SK-N-SH (cell line): Measurements from ENCODE around the gene IL27RA. TPM values are rescaled to one million over a fixed set of nuclear protein-coding genes. Genes with fewer than 3 reads are reported as not detected.

Experiments
- CTCF ChIA-PET: fragments of 300-600, 350-600 bp; formaldehyde crosslinking; extraction: SDS; loops from one replicate; lab custom pipeline; 2021; lab: Yijun Ruan, JAX
- POLR2A ChIA-PET: fragments of 350-600 bp; sonication (Branson Sonifier 250); formaldehyde crosslinking; extraction: SDS; loops from one replicate; lab custom pipeline; 2020; ENCODE audit warnings: antibody characterized with exemption, inconsistent platforms; lab: Yijun Ruan, JAX
- DNase-seq: peaks from one replicate; pipeline ENCODE4 v3.0.0; 2012
- H2AFZ ChIP-seq: fragments of 200-600 bp; sonication (generic); 2 replicates; pipeline ENCODE4 v1.8.1; 2016; ENCODE audit warnings: antibody characterized with exemption, mild to moderate bottlenecking, low read depth
- H3F3A ChIP-seq: fragments of 200-600 bp; sonication (generic); replicated peaks from 2 replicates; pipeline ENCODE3; 2016; ENCODE audit warnings: antibody characterized with exemption, mild to moderate bottlenecking; ENCODE audit not compliant: insufficient read depth
- H3K27ac ChIP-seq, 2 experiments: fragments of 200-500 bp in 1 of 2; fragments of 200-600 bp in 1 of 2; sonication (Bioruptor generic) in 1 of 2; sonication (generic), shearing (Covaris generic) in 1 of 2; 2 replicates each; pipeline versions ENCODE4 v1.5.1 to v1.6.1; 2014 to 2016; ENCODE audit warnings: low read depth in 2 of 2, inconsistent platforms in 1 of 2, low read length in 1 of 2, mild to moderate bottlenecking in 1 of 2, mixed read lengths in 1 of 2
- H3K27me3 ChIP-seq: fragments of 200-600 bp; sonication (generic), shearing (Covaris generic); 2 replicates; pipeline ENCODE4 v1.6.1; 2016; ENCODE audit warnings: mixed run types; ENCODE audit not compliant: insufficient read depth
- H3K36me3 ChIP-seq, 2 experiments: fragments of 200-500 bp in 1 of 2; fragments of 200-600 bp in 1 of 2; sonication (Bioruptor generic) in 1 of 2; sonication (generic) in 1 of 2; replicated peaks in 1 of 2; 2 replicates each; pipeline versions ENCODE3 to v1.5.1; 2014 to 2016; ENCODE audit warnings: low read length in 1 of 2, mild to moderate bottlenecking in 1 of 2; ENCODE audit not compliant: insufficient read depth in 2 of 2, control insufficient read depth in 1 of 2
- H3K4me1 ChIP-seq, 2 experiments: fragments of 200-500 bp in 1 of 2; fragments of 200-600 bp in 1 of 2; sonication (Bioruptor generic) in 1 of 2; sonication (generic), shearing (Covaris generic) in 1 of 2; 2 replicates each; pipeline versions ENCODE4 v1.5.1 to v1.6.1; 2014 to 2016; ENCODE audit warnings: low read depth in 1 of 2, low read length in 1 of 2, mixed run types in 1 of 2; ENCODE audit not compliant: insufficient read depth in 2 of 2, control insufficient read depth in 1 of 2
- H3K4me2 ChIP-seq: fragments of 200-600 bp; sonication (generic), shearing (Covaris generic); 2 replicates; pipeline ENCODE4 v1.6.1; 2017; ENCODE audit warnings: mixed run types
- H3K4me3 ChIP-seq, 2 experiments: fragments of 200-500 bp in 1 of 2; fragments of 200-600 bp in 1 of 2; sonication (Bioruptor generic) in 1 of 2; sonication (generic), shearing (Covaris generic) in 1 of 2; 2 replicates each; pipeline versions ENCODE4 v1.5.1 to v1.8.1; 2014 to 2016; ENCODE audit warnings: low read depth in 2 of 2, inconsistent platforms in 1 of 2, low read length in 1 of 2, mild to moderate bottlenecking in 1 of 2, mixed read lengths in 1 of 2, moderate library complexity in 1 of 2
- H3K79me2 ChIP-seq: fragments of 200-600 bp; sonication (generic); 2 replicates; pipeline ENCODE4 v1.8.1; 2017; ENCODE audit warnings: mild to moderate bottlenecking; ENCODE audit not compliant: insufficient read depth
- H3K9ac ChIP-seq: fragments of 200-600 bp; sonication (generic); 2 replicates; pipeline ENCODE4 v1.6.1; 2017; ENCODE audit warnings: mixed run types
- H3K9me2 ChIP-seq: fragments of 200-600 bp; sonication (generic); 2 replicates; pipeline ENCODE4 v1.6.1; 2017; ENCODE audit warnings: mixed run types
- H3K9me3 ChIP-seq: fragments of 200-600 bp; sonication (generic); 2 replicates; pipeline ENCODE4 v1.6.1; 2017; ENCODE audit warnings: mixed run types, mild to moderate bottlenecking, moderate library complexity
- H4K20me1 ChIP-seq: fragments of 200-600 bp; sonication (generic); 2 replicates; pipeline ENCODE4 v1.6.1; 2017; ENCODE audit warnings: mild to moderate bottlenecking, mixed run types; ENCODE audit not compliant: insufficient read depth
- CHD2 ChIP-seq: fragments of 150-350 bp; IDR thresholded peaks from 2 replicates; pipeline ENCODE4 v1.6.1; 2018; ENCODE audit warnings: low read length; ENCODE audit not compliant: partially characterized antibody
- ELF1 ChIP-seq: IDR thresholded peaks from 2 replicates; pipeline ENCODE4 v1.4.0; 2012
- GABPA ChIP-seq: IDR thresholded peaks from 2 replicates; pipeline ENCODE4 v1.4.0; 2012; ENCODE audit warnings: low read depth, mild to moderate bottlenecking
- IRF3 ChIP-seq: fragments of 150-350 bp; IDR thresholded peaks from 2 replicates; pipeline ENCODE4 v1.6.1; 2016; ENCODE audit warnings: mild to moderate bottlenecking, low read depth, low read length
- MXI1 ChIP-seq: IDR thresholded peaks from 2 replicates; pipeline ENCODE4 v1.6.1; 2012; ENCODE audit warnings: mild to moderate bottlenecking, low read depth, low read length, improper control_type of control experiment
- NRF1 ChIP-seq: IDR thresholded peaks from 2 replicates; pipeline ENCODE4 v1.6.1; 2012; ENCODE audit warnings: low read depth, mild to moderate bottlenecking, low read length
- PBX3 ChIP-seq: IDR thresholded peaks from 2 replicates; pipeline ENCODE4; 2012
- RCOR1 ChIP-seq: fragments of 150-350 bp; IDR thresholded peaks from 2 replicates; pipeline ENCODE4 v1.6.1; 2017; ENCODE audit warnings: antibody characterized with exemption, low read length
- RFX5 ChIP-seq: IDR thresholded peaks from 2 replicates; pipeline ENCODE4 v1.6.1; 2012; ENCODE audit warnings: mild to moderate bottlenecking, improper control_type of control experiment, low read length
- TCF12 ChIP-seq: IDR thresholded peaks from 2 replicates; pipeline ENCODE4 v1.4.0; 2012
- USF2 ChIP-seq: fragments of 150-350 bp; IDR thresholded peaks from 2 replicates; pipeline ENCODE4 v1.6.1; 2017; ENCODE audit warnings: antibody characterized with exemption, low read length, low read depth, borderline replicate concordance
- YY1 ChIP-seq: IDR thresholded peaks from 2 replicates; pipeline ENCODE4 v1.4.0; 2012; ENCODE audit warnings: low read depth, mild to moderate bottlenecking
- ZBTB33 ChIP-seq: IDR thresholded peaks from 2 replicates; pipeline ENCODE4 v1.4.0; 2012; ENCODE audit warnings: low read depth, borderline replicate concordance
- WGBS: methylation state at CpG from one replicate; pipeline ENCODE4 v1.1.6; 2017; ENCODE audit warnings: low lambda C conversion rate; 5-methylcytosine and 5-hydroxymethylcytosine counted together
- polyA plus RNA-seq, 3 experiments: library from polyadenylated mRNA; depleted of rRNA; stranded (reverse); fragments of >200 nt; gene quantifications; 2 replicates each; pipeline ENCODE4 v1.2.3, GENCODE V29; 2012

IL27RA gene
- polyA plus RNA-seq, 1 of the 3 experiments (the other 2 are of a cell fraction): 9.3 TPM

DNA sequence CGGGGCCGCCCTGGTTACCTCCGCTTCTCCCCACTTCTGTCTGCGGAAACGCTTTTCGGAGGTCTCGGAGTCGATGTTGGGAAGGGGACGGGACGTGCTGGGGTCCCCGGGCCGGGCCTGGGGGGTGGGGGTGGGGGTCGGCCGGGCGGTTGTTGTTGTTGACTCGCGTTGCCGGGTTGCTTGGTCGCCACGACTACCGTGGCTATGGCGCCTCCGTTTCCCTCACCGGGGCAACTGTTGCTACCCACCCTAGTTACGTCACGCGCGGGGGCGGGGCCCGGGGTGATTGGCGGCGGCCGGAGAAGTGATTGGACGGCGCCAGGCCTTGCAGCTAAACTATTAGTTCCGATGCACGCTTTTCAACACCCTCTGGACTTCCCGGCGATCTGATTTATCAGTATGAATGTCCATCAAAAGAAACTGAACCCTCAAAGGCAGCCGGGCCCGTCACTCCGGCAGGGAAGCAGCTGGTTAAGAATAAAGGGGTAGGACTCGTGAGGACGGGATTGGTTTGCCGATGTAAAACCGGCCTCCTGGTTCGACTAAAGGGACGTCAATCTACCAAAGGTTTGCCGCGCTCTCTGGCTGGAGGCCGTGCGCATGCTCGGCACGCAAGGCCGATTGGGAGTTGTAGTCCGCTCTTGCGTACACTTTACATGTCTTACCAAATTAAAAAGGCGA lies 25.3 kb upstream of the IL27RA start, which contains the start of gene RFX1:
Gene RFX1 (minus strand): TSS at position 236 of the 681 bp plus-strand sequence. CDS start 12,477 bp downstream, outside the sequence.
- ChIA-PET CTCF (interaction anchor here (1.2 to 1.8 kb wide), 6 partner anchors 13 to 127 kb away, joined by 3 to 9 read pairs (median 3); partner anchors contain the start of genes IL27RA and RLN3), POLR2A (interaction anchor here (0.8 to 1.6 kb wide), 5 partner anchors 12 to 65 kb away, joined by 3 to 5 read pairs (median 3); partner anchors contain the start of gene IL27RA)
- Histone ChIP-seq H3K9me2 (no peaks in the 10 kb centered on the region), H3K4me1 (peaks cover 0 to 7% of the 10 kb centered on the region in 2 experiments; a peak in 1 of 4 replicates), H3K9me3 (no peaks in the 10 kb centered on the region), H3K9ac (peak within 1 kb of the TSS; percentile 100), H3K4me3 (peak within 1 kb of the TSS; percentile 61 to 73), H3K27me3 (no peaks in the 10 kb centered on the region), H2AFZ (peak within 1 kb of the TSS; percentile 93), H3K27ac (peak within 1 kb of the TSS; percentile 93 to 94), H4K20me1 (no peaks in the 10 kb centered on the region), H3F3A (peaks cover 17% of the 10 kb centered on the region), H3K4me2 (peak within 1 kb of the TSS; percentile 91), H3K79me2 (peaks cover 4% of the 10 kb centered on the region; the same call in 1 of the 2 replicates), H3K36me3 (no peaks in the 10 kb centered on the region)
- DNase-seq: peak; percentile 90
- TF ChIP-seq YY1 (peak; percentile 22), MXI1 (peak; percentile 98), TCF12 (no peak), ELF1 (peak; percentile 43; the same call in 1 of the 2 replicates), RCOR1 (peak; percentile 18; the same call in 1 of the 2 replicates), NRF1 (peak; percentile 99), RFX5 (no peak), CHD2 (peak; percentile 97), PBX3 (peak; percentile 100), GABPA (peak; percentile 60), ZBTB33 (peak; percentile 86; the same call in 1 of the 2 replicates), IRF3 (peak; percentile 97), USF2 (no peak)
- 2% methylated on average over 29 of the region's 58 CpGs for WGBS
